ENCODE measurements around the gene AARS2.
A peak's percentile ranks its signal among the peaks of the same experiment; 100 is the strongest.

AARS2 gene

GRCh38 chr6:44342052-44342451 is 28.9 kb upstream of the AARS2 start:
- in situ Hi-C loops (cut with HindIII; ENCODE audit: low pct_ligation_motif_present, low sequenced_read_pairs) = no loop called here
- Histone ChIP-seq H3K36me3 (replicated peaks) (no peaks in the 10 kb centered on the region), H3K27ac (no peak overlapping the region), H3K4me3 (ENCODE audit: low read depth, low read length) (no peak overlapping the region), H3K27me3 (replicated peaks) (peaks cover 39% of the 10 kb centered on the region)
- no peak for TF ChIP-seq CTCF (IDR thresholded peaks at IDR 0.05; ENCODE audit: low read depth, low read length, missing control alignments)
- DNase-seq = no peak

GRCh38 chr6:44341095-44341890 is 28.1 kb upstream of the AARS2 start:
- DNase-seq = no peak
- Histone ChIP-seq H3K36me3 (replicated peaks) (no peaks in the 10 kb centered on the region), H3K4me3 (ENCODE audit: low read depth, low read length) (no peak overlapping the region), H3K27me3 (replicated peaks) (peaks cover 39% of the 10 kb centered on the region), H3K27ac (no peak overlapping the region)
- no peak for TF ChIP-seq CTCF (IDR thresholded peaks at IDR 0.05; ENCODE audit: low read depth, low read length, missing control alignments)
- in situ Hi-C loops (cut with HindIII; ENCODE audit: low pct_ligation_motif_present, low sequenced_read_pairs) = no loop called here

GRCh38 chr6:44339763-44340625 is 26.8 kb upstream of the AARS2 start:
- Histone ChIP-seq H3K4me3 (ENCODE audit: low read depth, low read length) (no peak overlapping the region), H3K36me3 (replicated peaks) (no peaks in the 10 kb centered on the region), H3K27me3 (replicated peaks) (peaks cover 32% of the 10 kb centered on the region), H3K27ac (no peak overlapping the region)
- in situ Hi-C loops (cut with HindIII; ENCODE audit: low pct_ligation_motif_present, low sequenced_read_pairs) = no loop called here
- peak; percentile 23 for DNase-seq
- TF ChIP-seq CTCF (IDR thresholded peaks at IDR 0.05; ENCODE audit: low read depth, low read length, missing control alignments) = no peak

- no peak for TF ChIP-seq CTCF (IDR thresholded peaks at IDR 0.05; ENCODE audit: low read depth, low read length, missing control alignments)
- no peak overlapping the region for H3K27ac ChIP-seq
- no peak for DNase-seq
- in situ Hi-C loops (cut with HindIII; ENCODE audit: low pct_ligation_motif_present, low sequenced_read_pairs) = no loop called here
- H3K4me3 ChIP-seq (ENCODE audit: low read depth, low read length) = no peak overlapping the region
- H3K27me3 ChIP-seq (replicated peaks) = peaks cover 27% of the 10 kb centered on the region
- H3K36me3 ChIP-seq (replicated peaks) = no peaks in the 10 kb centered on the region
Observed at GRCh38 chr6:44339301-44339700, 26.2 kb upstream of the AARS2 start.

GRCh38 chr6:44338228-44339122 is 25.3 kb upstream of the AARS2 start:
- peak; percentile 82 for TF ChIP-seq CTCF (IDR thresholded peaks at IDR 0.05; ENCODE audit: low read depth, low read length, missing control alignments)
- Histone ChIP-seq H3K27me3 (replicated peaks) (peaks cover 18% of the 10 kb centered on the region), H3K27ac (no peak overlapping the region), H3K36me3 (replicated peaks) (no peaks in the 10 kb centered on the region), H3K4me3 (ENCODE audit: low read depth, low read length) (no peak overlapping the region)
- peak; percentile 43 for DNase-seq
- in situ Hi-C loops (cut with HindIII; ENCODE audit: low pct_ligation_motif_present, low sequenced_read_pairs) = no loop called here

All from brain microvascular endothelial cell (primary cell).